NCI-H2227 (cell line): ENCODE data around the gene MARCHF2.

Source experiments
- DNase-seq: peaks from one replicate; lab custom pipeline; 2025; ENCODE audit not compliant: unreplicated experiment; lab: John Stamatoyannopoulos, UW

The MARCHF2 gene

DNA sequence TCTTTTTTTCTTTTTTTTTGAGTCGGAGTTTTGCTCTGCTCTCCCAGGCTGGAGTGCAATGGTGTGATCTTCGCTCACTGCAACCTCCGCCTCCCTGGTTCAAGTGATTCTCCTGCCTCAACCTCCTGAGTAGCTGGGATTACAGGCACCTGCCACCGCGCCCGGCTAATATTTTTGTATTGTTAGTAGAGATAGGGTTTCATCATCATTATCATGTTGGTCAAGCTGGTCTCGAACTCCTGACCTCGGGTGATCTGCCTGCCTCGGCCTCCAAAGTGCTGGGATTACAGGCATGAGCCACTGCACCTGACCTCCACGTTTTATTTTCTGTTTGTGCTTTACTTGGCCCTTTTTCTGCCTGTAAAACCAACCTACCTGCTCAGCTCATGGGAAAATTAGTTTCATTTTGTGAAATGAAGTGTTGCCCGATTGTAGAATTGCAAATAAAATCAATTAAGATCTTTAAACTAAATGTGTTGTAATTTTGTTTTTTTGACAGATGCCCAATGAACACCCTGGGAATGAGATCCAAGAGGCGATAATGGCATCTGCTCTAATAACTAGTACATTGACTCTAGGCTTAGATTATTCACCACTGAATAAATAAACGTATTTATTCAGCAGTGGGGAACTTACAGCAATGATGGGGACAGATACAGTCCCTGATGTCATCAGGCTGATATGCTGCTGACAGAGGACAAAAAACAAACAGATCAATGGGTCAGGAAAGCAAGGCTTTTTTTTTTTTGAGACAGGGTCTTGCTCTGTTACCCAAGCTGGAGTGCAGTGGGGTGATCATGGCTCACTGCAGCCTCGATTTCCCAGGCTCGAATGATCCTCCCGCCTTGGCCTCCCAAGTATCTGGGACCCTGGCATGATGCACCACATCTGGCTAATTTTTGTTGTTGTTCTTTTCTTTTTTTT is 25.2 kb upstream of the MARCHF2 start:
- no peak for DNase-seq

DNA sequence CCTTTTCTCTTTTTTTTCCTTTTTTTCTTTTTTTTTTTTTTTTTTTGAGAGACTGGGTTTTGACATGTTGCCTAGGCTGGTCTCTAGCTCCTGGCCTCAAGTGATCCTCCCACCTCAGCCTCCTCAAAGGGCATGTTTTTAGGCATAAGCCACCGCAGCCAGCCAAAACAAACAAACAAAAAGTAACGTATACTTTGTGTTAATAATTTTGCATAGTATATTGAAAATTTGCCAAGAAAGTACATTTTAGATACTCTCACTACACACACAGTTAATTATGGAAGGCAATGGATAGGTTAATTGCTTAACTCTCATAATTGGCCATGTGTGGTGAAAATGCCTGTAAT is 24.5 kb upstream of the MARCHF2 start:
- DNase-seq: no peak

DNA sequence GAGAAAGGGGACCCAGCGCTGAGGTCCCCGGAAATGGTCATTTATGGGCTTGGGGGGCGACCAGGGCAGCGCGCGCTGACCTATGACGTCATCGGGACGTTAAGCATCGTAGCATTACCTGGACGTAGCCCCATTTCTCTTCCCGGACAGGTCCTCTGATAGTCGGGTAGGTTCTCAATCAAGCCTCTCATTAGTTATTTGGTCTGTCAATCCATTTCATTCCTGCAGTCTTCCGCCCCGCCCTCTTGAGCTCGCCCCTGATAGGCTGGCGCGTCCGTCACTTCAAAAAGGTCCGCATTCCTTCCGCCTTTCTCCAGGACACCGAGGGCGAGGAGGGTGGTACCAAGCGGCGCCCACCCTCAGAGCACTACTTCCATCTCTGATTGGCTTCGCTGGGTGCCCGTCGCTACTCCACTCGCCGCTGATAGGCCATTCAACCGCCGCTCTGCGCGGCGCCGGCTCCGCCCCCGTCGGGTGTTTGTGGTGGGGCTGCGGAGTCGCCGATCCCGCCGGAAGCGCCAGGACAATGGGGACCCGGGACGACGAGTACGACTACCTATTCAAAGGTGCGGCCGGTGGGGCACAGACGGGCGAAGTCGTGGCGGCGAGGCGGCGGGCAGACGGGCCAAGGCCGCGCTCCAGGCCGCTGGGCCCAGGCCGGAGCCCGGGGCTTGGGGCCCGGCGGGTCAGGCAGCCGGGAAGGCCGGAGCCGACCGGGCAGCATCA is 23.1 kb upstream of the MARCHF2 start, which contains the start of gene RAB11B:
RAB11B (plus strand) TSS at position 470 of the 726 bp plus-strand sequence; CDS start at position 527, 57 bp downstream.
- peak; percentile 98 for DNase-seq

DNA sequence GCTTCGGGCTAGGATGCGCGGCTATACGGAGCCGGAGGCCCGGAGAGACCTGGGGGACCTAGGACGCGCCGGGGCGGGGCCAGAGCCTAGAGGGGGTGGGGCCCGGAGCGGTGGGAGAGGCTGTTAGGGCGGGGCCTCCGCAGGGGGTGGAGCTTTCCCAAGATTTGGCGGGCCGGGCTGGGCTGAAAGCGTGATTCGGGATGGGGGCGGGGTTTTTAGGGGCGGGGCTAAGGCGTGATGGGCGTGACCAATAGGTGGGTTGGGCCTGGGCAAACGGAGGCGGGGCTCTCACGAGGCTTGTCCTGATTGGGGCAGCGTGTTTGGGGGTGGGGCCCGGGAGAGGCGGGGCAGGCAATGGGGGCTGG is 22.5 kb upstream of the MARCHF2 start:
- DNase-seq: peak; percentile 88

DNA sequence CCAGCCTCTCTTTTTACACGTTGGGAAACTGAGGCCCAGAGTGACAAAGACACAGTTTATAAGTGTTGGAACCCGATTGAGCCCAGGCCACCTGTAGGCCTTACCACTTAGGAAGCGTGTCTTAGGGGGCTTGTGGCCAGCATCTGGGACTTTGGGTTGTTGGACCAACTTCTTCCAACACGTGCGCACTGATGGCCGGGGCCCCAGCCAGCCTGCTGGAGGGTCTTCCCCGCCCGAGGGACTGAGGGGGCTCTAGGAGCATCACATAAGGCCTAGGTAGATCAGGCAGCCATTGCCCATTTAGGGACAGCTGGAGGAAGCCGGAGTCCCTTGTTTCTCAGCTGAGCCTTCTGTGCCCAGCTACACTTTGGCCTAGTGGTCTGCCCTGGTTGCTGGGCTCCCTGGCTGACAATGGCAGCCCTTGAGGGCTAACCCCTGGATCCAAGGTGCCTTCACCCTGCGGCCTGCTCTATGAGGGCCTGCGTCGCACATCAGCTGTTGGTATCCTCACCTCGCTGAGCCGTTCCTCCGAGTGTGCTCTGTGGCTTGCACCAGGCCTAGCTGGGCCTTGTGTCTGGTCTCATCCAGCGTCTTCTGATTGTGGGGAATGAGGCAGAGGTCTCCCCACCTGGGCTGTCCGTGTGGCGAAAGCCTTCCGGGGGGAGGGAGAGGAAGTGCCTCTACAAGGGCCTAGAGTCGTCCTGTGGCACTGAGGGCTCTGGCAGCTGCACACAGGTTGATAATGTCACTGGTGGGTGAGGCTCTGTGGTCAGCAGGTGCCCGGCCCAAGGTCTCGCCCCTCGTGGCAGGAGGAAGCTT is 21.7 kb upstream of the MARCHF2 start:
- DNase-seq: no peak

DNA sequence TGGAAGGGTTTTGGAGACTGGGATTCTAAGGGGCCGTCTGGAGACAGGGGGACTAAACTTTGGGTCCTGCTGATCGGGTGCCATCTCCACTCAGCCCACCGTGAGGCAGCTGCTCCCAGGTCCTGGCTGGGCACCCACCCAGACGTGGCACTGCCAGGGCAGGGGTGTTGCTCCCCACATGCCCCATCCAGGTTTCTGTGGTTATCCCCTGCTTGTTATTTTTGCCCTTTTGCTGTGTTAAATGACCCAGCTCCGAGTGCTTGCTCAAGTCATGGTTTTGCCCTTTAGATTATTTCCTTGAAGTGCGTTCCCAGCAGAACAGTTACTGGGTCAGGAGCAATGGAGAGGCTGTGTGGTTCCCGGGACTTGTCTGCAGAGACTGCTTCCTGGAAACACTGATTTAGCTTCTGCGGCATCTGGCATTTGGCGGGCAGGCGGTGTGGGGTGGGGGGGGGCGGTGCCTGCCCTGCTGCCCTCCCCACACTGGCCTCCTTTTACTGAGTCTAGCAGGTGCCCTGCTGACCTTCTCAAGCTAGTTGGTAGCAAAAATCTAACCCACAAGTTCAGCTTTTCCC is 21.0 kb upstream of the MARCHF2 start:
- no peak for DNase-seq

DNA sequence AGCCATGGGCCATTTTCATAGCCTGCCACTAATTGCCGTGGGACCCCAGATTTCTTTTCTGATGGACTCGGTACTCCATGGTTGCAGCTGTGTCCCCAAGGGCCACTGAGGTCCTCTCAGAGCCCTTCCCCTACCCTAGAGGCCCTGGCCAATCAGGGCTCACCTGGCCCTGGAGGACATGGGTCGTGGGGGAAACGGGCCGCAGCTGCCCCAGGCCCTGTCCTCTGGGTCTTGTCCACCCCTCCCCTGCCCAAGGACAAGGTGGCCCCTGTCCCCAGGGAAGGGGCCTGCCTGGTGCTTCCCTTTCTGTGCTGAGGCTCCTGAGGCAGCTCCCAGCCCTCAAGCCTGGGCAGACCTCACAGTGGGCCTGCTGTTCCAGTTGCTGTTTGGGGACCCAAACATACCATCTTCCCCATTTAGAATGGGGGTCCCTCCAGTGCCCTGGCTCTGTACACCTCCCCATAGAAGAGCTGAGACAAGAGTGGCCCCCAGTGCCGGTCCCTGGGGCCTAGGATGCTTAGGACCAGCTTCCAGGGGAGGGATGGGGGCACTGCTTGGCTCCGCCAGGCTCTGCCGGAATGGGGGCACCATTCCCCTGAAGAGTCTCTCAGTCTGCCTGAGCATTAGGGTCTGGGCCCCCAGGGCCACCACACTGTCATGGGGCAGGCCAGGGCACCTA is 19.8 kb upstream of the MARCHF2 start:
- no peak for DNase-seq

DNA sequence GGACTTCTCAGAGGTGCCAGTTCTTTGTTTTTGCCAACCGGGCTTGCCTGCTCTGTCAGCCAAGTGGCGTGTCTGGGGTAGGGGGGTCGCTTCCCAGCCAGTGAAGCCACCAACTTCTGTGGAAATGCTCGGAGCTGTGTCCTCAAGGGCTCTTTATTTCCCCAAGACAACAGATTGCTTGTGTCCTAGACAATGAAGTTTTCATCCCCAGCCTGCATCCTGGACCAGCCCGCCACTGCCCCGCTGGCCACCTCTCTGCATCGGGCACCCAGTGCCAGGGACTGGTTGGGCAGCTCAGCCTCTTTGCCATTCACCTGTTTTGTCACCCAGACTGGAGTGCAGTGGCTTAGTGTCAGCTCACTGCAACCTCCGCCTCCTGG is 19.2 kb upstream of the MARCHF2 start:
- DNase-seq: no peak

DNA sequence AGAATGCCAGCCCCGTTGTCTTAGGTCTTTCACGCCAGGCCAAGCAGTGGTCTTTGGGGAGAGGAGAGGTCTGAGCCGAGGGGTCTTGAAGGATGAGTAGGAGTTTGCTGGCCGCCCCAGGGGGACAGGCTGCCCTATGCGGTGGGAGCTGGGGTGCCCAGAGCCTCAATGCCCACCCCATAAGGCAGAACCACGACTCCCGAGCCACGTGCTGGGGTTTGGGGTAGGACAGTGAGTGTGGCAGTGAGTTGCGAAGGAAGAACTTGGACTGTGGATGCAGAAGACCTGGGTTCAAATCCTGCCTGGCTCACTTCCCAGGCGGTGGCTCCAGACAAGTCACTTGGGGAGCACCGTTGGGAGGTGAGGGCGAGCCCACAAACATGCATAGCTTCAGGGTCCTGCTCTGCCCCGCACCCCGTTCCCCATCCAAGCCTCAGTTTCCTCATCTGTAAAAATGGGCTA is 17.5 kb upstream of the MARCHF2 start:
- DNase-seq: no peak

DNA sequence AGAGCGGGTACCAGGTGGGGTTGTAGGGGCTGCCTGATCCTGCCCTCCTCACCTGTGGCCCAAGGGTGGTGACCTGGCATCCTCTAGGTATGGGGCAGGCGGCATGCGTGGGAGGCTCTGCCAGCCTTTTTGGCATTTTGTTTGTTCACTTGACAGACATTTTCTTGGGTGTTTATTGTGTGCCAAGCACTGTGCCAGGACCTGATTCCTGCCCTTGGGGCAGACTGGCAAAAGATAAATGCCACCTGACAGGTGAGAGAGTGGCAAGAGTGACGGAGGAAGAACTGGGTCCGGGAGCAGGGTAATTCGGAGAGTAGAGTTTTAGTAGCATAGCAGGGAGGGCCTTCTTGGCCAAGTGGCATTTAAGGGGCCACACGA is 16.9 kb upstream of the MARCHF2 start:
- no peak for DNase-seq

DNA sequence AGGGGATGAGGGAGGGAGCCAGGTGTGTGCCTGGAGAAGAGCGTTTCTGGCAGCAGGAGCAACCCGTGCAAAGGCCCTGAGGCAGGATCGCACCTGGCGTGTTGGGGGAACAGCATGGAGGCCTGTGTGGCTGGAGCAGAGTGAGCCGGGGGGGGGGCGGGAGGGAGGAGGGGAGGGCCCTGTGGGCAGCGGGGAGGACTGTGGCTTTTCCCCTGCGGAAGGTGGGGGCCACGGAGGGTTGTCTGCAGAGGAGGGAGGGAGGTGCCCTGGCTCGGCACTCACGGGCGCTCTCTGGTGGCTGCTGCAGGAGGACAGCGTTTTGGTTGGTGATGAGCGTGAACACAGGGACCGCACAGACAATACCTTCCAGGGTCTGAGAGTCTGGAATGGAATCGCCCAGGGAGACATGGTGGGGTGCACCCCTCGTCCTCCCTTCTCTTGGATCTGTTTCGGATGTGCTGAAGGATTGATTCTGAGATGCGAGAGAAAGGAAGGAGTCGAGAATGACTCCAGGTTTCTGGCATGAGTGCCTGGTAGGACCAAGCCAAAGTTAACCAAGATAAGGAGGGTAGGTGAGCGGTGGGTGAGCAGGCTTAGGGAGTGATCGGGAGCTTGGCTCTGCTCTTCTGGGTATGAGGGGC is 16.4 kb upstream of the MARCHF2 start:
- peak; percentile 32 for DNase-seq

DNA sequence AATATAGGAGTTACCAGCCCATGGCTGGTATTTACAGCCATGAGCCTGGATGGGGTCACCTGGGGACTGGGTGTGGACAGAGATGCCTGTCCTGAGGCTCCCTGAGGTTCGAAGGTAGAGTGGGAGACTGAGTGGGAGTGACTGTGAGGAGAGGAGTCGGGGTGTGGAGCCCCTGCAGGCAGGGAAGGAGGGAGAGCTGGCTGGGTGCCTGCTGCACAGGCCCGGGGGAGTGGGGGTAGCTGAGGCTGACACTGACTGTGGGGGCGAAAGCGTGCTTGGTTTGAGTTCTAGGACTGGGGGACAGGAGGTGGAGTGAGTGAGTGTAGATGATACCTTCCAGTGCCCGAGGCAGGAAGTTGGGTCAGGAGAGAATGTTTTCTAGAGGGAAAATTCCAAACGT is 15.8 kb upstream of the MARCHF2 start:
- DNase-seq: no peak

DNA sequence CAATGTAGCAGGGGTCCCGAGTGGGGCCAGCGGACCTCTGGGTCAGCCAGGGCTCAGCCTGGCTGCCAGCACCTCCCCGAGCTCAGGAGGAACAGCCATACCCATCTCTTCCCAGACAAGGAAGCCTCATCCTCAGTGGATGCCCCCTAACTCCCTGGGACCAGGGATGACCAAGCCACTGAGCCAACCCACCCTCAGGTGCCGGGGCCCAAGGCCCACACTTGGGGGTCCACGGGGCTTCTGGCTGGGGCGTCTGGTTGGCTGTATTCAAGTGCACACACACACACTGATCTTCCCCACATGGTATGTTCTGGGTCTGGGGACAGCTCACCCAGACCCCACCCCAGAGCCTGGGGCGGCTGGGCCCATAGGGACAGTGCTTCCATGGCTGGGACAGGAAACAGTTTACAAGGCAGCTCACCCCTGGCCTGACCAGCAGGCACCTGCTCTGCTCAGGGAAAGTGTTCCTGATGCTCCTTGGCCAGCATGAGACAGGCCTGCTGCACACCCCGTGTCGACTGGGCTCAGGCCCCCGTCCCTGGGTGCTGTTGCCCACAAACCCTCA is 15.3 kb upstream of the MARCHF2 start:
- no peak for DNase-seq

DNA sequence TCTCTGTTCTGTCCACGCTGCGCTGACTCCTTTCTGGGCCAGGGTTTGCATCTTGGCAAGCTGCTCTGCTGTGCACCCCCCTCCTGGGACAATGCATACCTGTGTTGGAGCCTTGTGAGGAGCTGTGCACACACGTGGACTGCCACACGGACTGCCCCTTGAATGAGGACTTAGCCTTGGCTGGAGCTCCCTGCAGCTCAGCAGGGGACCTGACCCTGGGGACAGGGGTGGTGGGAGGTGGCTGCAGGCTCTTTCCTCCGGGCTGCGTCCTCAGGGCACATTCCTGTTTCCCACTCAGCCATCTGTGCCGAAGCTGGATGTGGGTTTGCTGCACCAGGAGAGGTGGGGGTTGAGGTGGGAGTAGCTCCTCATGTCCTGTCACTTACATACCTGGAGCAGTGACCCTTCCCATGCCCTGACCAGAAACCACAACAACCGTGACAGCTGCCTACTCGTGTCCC is 14.8 kb upstream of the MARCHF2 start:
- no peak for DNase-seq

DNA sequence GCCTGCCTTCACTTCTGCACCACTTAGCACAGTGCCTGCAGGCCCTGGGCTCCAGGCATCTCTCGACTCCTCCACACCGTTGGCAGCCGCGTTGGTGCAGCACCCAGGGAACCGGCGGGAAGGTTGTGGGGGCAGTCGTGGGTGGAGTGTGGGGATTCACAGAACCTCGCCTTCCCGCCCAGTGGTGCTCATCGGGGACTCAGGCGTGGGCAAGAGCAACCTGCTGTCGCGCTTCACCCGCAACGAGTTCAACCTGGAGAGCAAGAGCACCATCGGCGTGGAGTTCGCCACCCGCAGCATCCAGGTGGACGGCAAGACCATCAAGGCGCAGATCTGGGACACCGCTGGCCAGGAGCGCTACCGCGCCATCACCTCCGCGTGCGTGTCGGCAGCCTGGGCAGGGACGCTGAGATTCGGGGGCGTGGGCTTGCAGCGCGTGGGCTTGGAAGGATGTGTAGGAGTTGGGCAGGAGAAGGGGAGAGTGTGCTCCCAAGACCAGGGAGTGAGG is 13.4 kb upstream of the MARCHF2 start:
- no peak for DNase-seq

DNA sequence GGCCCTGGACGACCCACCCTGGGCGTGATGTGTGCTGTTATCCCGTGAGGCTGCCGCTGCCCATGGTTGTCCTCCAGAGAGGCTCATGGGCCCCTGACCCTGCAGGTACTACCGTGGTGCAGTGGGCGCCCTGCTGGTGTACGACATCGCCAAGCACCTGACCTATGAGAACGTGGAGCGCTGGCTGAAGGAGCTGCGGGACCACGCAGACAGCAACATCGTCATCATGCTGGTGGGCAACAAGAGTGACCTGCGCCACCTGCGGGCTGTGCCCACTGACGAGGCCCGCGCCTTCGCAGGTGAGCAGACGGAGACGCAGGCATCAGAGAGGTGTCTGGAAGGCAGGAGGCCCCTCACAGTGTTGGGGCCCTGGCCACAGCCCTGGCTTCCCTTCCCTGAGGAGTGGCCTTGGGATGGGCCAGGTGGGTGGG is 11.1 kb upstream of the MARCHF2 start:
- DNase-seq: no peak

DNA sequence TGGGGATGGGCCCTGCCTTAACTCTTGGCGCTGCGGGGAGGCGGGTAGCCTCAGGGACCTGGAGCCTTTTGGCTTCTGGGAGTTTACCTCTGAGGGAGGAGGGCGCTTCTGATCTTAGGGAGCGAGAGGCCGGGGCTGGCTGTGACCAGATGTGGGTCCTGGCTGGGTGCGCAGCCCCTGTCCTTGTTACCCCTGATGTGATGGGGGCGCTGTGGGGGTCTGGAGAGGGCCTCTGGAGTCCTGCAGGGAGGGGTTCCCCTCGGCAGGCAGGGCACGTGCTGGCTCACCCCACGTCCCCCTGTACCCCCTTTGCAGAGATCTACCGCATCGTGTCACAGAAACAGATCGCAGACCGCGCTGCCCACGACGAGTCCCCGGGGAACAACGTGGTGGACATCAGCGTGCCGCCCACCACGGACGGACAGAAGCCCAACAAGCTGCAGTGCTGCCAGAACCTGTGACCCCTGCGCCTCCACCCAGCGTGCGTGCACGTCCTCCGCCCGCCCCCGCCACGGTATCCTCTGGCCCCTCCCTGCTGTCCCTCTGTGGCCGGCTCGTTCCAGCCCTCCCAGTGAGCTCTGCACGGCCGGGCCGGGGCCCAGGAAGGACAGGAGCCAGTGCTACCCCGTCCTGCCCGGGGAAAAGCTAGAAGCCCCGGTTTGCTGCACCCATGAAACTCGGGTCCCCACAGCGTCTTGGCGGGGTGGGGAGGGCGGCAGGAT is 9.8 kb upstream of the MARCHF2 start:
- DNase-seq: no peak

DNA sequence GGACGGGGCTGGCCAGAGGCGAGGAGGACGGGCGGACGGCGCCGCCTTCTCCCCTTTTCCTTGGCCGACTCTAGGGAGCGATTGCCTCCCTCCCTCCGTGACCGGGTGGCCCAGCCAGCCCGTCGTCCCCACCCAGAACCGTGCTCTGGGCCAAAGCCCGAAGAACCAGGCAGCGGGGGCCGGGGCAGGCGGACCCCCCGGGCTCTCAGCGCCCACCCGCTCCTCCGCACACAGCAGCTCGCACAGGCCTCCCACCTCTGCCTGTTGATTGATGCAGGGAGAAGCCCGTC is 9.3 kb upstream of the MARCHF2 start:
- no peak for DNase-seq
